ENCODE measurements around the gene ORC3.

DNA sequence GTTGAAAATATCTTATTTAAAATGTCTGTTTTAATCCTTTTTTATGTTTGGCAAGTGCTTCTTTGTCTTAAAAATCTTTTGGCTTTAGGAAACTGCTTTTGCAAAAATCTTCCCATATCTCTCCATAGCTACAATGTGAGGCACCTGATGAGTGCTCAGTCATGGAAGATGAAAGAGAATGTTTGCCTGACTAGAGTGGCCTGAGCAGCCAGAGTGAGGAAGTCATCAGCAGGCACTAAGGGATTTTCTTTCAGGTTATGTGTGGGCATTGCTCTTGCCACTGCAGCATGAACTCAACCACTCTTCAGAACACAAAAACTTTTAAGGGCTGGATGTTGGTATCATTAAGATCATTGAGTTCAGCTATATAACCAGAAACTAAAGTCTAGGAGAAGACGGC, 64.2 kb downstream of the ORC3 start:
- TF ChIP-seq CTCF (IDR thresholded peaks at IDR 0.05; ENCODE audit: low read depth, low read length), result no peak
- TF ChIP-seq POLR2A (IDR thresholded peaks at IDR 0.05; ENCODE audit: extremely low read depth, insufficient read length), result no peak

All from NB4 (cell line).